Cardiac fibroblast (primary cell): ENCODE measurements around the gene ALCAM.

Source experiments
- DNase-seq, 2 donors: peaks; one replicate each; pipeline versions ENCODE4 v3.0.0 to v3.0.0-alpha.2; 2010; ENCODE audit warnings: low read depth in 2 of 2
- H3K4me3 ChIP-seq, 2 donors: replicated peaks in 1 of 2; 1 replicate in 1 of 2; 2 replicates in 1 of 2; pipeline ENCODE4 v1.5.1; 2011; ENCODE audit warnings: low read depth in 2 of 2, low read length in 2 of 2, mild to moderate bottlenecking in 2 of 2, moderate library complexity in 1 of 2
- CTCF ChIP-seq: IDR thresholded peaks from one replicate; pipeline ENCODE4 v1.5.1; 2011; ENCODE audit warnings: low read depth, mild to moderate bottlenecking, low read length, inconsistent platforms

ALCAM gene

GRCh38 chr3:105423397-105423796, 56.7 kb downstream of the ALCAM start:
- no peak overlapping the region for H3K4me3 ChIP-seq
- TF ChIP-seq CTCF, result no peak
- no peak for DNase-seq

- no peak for TF ChIP-seq CTCF
- H3K4me3 ChIP-seq, result no peak overlapping the region
- no peak for DNase-seq
These were observed 57.9 kb downstream of the ALCAM start for GRCh38 chr3:105424412-105425152.

- no peak overlapping the region for H3K4me3 ChIP-seq
- no peak for TF ChIP-seq CTCF
- DNase-seq, result no peak
These were observed 58.4 kb downstream of the ALCAM start for GRCh38 chr3:105425153-105425502.

- H3K4me3 ChIP-seq, result no peak overlapping the region
- no peak for TF ChIP-seq CTCF
- DNase-seq, result no peak
These were observed 60.6 kb downstream of the ALCAM start for GRCh38 chr3:105427332-105427731.

GRCh38 chr3:105429034-105429762, 62.5 kb downstream of the ALCAM start:
- TF ChIP-seq CTCF, result no peak
- DNase-seq, result no peak
- H3K4me3 ChIP-seq, result no peak overlapping the region

- DNase-seq, result no peak
- no peak overlapping the region for H3K4me3 ChIP-seq
- TF ChIP-seq CTCF, result no peak
These were observed 63.7 kb downstream of the ALCAM start for GRCh38 chr3:105430455-105430854.

GRCh38 chr3:105431200-105431599, 64.5 kb downstream of the ALCAM start:
- no peak for DNase-seq
- TF ChIP-seq CTCF, result no peak
- H3K4me3 ChIP-seq, result no peak overlapping the region
